Superior temporal gyrus (tissue), 1 donor: Measurements from ENCODE around the gene DEFB125.
"Not testable (repeated sequence)": the region's sequence is repeated elsewhere in the genome, so short reads cannot be mapped to it uniquely, and the experiment has no call there.

Source experiments
- DNase-seq: peaks from one replicate; pipeline ENCODE4 v3.0.0-alpha.2; 2016; ENCODE audit errors: extremely low spot score

Gene DEFB125, protein sequence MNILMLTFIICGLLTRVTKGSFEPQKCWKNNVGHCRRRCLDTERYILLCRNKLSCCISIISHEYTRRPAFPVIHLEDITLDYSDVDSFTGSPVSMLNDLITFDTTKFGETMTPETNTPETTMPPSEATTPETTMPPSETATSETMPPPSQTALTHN

DNA sequence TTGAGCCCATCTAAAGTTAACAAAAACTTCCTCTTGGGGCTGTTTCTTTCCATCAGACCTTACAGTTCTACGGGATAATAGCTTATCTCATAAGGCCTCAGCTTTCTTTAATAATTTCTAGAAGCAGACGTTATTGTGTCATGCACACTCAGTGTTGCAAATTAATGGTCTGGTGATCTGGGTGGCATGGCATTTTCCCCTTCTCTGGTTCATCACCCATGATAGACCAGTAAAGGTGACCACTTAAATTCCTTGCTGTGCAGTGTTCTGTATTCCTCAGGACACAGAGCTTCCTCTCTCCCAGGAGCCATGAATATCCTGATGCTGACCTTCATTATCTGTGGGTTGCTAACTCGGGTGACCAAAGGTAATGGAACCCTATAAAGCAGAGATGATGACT lies at the start of gene DEFB125:
DEFB125 (plus strand) TSS at position 272 of the 400 bp plus-strand sequence; CDS start at position 310, 38 bp downstream.
- DNase-seq, result no peak

DNA sequence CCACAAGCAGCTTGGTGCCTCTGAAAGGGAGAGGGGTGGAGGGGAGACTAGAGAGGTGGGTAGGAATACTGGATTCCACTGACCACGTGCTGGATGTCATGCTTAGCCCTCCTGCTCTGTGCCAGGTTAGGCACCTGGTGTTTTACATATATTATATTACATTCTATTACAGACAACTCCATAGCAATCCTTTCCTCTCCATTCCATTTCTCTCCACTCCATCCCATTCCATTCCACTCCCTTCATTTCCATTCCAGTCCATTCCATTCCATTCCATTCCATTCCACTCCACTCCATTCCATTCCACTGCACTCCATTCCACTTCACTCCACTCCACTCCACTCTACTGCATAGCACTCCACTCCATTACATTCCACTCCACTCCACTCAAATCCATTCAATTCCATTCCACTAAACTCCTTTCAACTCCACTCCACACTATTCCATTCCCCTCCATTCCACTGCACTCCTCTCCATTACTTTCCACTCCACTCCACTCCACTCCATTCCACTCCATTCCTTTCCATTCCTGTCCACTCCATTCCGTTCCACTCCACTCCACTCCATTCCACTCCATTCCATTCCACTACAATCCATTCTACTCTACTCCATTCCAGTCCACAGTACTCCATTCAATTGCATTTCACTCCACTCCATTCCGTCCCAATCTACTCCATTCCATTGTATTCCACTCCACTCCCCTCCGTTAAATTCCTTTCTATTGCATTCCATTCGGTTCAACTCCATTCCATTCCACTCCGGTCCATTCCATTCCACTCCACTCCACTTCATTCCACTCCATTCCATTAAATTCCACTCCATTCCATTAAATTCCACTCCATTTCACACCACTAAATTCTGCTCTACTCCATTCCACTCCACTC lies 27.2 kb upstream of the DEFB125 start:
- no peak for DNase-seq

DNA sequence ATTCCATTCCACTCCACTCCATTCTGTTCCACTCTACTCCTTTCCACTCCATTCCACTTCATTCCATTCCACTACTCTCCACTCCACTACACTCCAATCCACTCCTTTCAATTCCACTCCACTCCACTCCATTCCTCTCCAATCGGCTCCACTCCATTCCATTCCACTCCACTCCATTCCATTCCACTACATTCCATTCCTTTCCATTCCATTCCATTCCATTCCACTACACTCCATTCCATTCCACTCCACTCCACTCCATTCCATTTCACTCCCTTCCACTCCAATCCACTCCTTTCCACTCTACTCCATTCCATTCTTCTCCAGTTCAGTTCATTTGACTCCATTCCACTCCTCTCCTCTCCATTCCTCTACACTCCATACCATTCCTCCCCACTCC lies 26.2 kb upstream of the DEFB125 start:
- no peak for DNase-seq

DNA sequence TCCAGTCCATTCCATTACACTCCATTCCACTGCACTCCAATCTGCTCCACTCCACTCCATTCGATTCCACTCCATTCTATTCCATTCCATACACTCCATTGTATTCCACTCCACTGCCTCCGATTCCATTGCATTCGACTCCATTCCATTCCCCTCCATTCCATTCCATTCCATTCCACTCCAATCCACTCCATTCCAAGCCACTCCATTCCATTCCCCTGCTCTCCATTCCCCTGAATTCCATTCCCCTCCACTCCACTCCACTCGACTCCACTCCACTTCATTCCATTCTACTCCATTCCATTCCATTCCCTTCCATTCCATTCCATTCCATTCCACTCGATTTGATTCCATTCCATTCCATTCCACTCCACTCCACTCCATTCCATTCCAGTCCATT lies 25.7 kb upstream of the DEFB125 start:
- no peak for DNase-seq

DNA sequence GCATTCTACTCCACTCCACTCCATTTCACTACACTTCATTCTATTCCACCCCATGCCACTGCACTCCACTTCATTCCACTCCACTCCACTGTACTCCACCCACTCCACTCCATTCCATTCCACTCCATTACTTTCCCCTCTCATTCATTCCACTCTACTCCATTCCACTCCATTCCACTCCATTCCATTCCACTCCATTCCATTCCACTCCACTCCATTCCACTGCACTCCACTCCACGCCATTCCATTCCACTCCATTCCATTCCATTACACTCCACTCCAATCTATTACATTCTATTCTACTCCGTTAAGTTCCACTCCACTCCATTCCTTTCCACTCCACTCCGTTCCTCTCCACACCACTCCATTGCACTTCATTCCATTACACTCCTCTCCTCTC lies 25.0 kb upstream of the DEFB125 start:
- DNase-seq, result no peak

DNA sequence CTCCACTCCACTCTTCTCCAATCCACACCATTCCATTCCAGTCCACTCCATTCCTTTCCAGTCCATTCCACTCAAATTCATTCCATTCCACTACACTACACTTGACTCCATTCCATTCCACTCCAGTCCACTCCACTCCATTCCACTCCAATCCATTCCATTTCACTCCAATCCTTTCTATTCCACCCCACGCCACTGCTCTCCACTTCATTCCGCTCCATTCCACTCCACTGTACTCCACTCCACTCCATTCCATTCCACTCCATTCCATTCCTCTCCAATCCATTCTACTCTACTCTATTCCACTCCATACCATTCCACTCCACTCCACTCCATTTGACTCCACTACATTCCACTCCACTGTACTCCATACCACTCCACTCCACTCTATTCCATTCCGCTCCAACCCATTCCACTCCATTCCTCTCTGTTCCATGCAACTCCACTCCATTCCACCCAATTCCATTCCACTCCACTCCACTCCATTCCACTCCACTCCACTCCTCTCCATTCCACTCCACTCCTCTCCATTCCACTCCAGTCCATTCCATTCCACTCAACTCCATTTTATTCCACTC lies 23.4 kb upstream of the DEFB125 start:
- DNase-seq, result no peak

DNA sequence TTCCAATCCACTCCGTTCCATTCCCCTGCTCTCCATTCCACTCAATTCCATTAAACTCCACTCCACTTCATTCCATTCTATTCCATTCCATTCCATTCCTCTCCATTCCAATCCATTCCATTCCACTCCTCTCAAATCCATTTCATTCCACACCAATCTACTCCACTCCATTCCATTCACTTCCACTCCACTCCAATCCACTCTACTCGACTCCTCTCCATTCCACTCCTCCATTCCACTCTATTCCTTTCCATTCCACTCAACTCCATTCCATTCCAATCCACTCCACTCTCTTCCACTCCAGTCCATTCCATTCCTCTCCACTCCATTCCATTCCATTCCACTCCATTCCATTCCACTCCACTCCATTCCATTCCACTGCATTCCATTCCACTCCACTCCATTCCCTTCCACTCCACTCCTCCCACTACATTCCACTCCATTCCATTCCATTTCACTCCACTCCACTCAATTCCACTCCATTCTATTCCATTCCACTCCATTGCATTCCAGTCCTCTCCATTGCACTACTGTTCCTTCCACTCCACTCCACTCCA lies 22.6 kb upstream of the DEFB125 start:
- DNase-seq, result no peak

DNA sequence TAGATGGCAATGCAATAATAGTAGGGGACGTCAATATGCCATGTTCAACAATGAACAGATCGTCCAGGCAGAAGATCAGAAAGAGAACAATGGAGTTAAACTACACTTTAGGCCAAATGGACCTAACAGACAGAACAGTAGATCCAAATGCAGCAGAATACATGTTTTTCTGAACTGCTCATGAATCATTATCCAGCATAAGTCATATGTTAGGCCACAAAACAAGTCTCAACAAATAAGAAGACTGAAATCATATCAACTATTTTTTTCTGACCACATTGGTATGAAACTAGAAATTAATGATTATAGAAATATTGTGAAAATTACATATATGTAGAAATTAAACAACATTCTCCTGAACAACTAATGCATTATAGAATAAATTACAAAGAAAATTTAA lies 10.2 kb upstream of the DEFB125 start:
- no peak for DNase-seq

DNA sequence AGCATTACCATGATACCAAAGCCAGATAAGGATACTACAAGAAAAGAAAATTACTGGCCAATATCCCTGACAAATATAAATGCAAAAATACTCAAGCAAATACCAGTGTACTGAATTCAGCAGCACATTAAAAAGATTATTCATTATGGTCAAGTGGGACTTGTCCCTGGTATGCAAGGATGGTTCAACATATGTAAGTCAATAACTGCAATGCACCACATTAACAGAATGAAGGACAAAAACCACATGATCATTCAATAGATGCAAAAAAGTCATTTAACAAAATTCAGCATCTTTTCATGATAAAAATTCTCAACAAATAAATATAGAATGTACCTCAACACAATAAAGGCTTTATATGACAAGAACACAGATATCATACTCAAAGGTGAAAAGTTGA lies 9.1 kb upstream of the DEFB125 start:
- no peak for DNase-seq

DNA sequence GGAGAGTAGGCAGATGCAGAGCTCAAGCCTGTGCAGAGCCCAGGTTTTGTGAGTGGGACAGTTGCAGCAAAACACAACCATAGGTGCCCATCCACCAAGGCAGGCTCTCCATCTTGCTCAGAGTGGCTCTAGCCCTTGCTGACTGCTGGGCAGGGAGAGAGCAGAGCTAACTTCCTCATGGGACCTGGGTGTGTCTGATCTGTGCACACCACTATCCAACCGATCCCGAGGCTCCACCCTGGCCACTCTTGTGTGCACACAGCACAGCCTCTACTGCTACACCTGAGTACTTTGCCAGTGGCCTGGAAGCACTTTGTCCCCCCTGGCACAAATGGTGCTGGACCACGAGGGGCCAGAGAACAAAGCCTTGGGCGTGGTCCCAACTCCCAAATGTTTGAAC lies 7.9 kb upstream of the DEFB125 start:
- no peak for DNase-seq

DNA sequence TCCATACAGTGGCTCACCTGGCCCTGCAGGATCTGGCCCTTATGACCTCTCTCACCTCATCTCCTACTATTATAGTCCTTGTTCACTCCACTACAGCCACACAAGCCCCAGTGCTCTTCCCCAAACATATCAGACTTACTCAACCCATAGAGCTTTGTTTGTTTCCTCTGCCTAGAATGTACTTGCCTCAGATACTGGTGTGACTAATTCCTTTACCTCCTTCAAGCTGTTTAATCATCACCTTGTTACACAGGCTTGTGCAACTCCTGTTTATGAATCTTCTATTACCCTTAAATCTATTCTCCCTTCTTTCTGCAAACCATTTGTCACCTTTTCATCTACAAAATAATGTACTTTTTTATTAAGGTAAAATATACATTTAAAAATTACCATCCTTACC lies 3.2 kb downstream of the DEFB125 start:
- DNase-seq, result no peak

DNA sequence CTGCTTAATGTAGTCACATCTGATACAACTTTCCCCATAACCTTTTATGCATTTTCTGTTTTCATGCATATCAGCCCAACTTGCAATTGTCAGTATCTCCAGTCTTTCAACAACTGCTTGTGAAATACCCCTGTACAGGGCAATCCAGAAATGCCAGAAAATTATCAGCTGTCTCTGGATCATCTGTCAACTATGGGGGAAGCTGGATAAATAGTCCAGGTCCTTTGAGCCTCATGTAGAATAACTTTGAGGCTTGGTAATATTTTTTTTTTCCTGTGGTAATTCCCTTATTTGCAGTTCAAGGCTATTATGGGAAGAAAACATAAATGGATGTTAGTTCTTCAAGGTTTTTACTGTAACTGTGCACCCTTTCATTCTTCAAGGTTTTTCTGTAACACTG lies 6.2 kb downstream of the DEFB125 start:
- DNase-seq, result no peak

DNA sequence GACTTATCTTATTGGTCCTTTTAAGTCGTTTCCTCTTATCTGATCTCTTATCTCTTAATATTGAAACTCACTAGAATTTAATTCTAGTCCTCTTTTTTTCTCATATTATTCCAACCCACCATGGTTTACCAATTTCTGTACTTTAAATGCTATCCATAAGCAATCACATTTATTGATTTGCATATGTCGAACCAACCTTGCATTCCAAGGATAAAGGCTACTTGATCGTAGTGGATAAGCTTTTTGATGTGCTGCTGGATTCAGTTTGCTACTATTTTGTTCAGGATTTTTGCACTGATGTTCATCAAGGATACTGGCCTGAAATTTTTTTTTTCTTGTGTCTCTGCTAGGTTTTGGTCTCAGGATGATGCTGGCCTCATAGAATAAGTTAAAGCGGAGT lies 7.7 kb downstream of the DEFB125 start:
- no peak for DNase-seq

DNA sequence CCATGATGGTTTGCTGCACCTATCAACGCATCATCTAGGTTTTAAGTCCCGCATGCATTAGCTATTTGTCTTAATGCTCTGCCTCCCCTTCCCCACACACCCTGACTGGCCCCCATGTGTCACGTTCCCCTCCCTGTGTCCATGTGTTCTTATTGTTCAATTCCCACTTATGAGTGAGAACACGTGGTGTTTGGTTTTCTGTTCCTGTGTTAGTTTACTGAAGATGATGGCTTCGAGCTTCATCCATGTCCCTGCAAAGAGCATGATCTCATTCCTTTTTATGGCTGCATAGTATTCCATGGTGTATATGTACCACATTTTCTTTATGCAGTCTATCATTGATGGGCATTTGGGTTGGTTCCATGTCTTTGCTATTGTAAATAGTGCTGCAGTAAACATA lies 10.2 kb downstream of the DEFB125 start:
- not testable (repeated sequence) for DNase-seq

DNA sequence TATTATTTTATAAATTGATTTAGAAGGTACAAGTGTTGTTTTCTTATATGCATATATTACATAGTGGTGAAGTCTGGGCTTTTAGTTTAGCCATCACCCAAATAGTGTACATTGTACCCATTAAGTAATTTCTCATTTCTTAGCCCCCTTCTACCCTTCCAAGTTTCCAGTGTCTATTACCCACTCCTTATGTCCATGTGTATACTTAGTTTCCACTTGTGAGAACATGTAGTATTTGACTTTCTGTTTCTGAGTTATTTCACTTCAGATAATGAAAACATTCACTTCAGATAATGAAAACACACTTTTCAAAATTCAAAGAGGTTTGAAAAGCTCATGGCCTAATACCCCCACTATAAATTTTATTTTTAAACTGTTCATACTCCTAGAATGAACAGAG lies 14.5 kb downstream of the DEFB125 start:
- no peak for DNase-seq

DNA sequence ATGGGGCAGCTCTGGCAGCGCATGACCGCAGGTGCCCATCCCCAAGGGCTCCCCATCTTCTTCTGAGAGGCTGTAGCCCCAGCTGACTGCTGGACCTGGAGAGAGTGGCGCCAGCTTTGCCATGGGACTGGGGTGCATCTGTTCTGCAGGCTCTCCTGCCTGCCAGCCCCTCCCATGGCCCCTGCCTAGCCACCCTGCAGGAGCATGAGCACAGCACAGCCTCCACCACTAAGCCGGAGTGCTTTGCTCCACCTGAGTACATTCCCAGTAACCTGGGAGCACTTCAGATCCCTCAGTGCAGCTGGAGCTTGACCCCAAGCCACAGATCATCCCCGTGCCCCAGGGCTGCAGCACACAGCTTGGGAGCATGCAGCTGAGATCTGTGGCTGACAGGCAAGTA lies 16.0 kb downstream of the DEFB125 start:
- DNase-seq, result no peak

DNA sequence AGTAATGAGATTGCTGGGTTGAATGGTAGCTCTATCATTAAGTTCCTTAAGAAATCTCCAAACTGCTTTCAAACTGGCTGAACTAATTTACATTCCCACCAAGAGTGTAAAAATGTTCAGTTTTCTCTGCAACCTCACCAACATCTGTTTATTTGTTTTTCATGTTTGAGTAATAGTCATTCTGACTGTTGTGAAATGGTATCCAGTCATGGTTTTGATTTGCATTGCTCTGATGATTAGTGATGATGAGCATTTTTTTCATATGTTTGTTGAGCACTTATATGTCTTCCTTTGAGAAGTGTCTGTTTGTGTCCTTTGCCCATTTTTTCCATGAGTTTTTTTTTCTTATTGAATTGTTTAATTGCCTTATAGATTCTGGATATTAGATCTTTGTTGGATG lies 24.9 kb downstream of the DEFB125 start:
- DNase-seq, result no peak

DNA sequence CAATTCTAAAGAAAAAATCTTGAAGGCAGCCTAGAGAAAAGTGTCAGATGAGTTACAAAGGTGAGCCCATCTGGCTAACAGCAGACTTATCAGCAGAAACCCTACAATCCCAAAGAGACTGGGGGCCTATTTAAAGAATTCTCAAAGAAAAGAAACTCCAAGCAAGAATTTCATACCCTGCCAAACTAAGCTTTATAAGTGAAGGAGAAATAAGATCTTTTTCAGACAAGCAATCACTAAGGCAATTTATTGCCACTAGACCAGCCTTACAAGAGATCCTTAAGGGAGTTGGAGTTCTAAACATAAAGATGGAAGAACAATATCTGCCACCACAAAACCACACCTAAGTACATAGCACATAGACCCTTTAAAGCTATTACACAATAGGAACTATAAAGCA lies 30.0 kb downstream of the DEFB125 start:
- DNase-seq, result no peak

DNA sequence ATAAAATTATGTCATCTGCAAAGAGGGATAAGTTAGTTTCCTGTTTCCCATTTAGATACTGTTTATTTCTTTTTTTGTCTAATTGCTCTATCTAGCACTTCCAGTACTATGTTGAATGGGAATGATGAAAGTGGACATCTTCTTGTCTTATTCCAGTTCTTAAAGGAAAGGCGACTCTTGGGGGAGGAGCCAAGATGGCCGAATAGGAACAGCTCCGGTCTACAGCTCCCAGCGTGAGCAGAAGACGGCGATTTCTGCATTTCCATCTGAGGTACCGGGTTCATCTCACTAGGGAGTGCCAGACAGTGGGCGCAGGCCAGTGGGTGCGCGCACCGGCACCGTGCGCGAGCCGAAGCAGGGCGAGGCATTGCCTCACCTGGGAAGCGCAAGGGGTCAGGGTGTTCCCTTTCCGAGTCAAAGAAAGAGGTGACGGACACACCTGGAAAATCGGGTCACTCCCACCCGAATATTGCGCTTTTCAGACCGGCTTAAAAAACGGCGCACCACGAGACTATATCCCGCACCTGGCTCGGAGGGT lies 42.4 kb downstream of the DEFB125 start:
- not testable (repeated sequence) for DNase-seq

DNA sequence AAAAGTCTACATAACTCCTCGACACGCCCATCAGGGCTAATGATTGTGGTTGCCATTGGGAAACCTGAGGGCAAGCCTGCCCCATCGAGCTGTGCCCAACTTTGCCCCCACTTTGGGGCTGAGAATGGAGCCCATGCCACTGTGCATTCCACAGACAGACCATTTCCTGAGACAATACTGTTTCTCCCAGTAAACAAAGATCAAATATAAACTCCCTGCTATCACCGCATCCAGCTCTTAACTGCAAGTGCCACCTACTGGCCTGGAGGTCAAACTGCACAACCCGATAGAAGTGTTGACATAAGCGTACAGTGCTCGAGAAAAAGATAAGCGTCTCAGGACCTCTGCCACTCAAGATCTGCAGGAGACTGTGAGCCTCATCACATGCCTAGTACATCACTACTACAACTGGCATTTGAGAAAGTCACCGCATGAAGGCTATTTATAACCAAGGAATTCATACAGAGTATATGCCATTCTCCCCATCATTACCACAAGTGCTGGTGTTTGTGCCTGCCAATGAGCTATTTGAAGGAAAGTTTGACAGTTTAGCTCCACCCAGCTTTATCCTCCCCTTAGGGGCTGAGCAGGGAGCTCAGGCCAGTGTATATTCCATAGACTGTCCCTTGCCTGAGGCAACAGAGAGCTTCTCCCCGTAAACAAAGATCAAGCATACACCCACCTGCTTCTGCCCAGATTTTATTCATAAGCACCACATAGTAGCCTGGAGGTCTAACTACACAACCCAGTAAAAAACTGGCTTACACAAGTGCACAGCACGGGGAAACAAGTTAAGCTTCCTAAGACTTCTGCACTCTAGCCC lies 50.4 kb downstream of the DEFB125 start:
- no peak for DNase-seq

DNA sequence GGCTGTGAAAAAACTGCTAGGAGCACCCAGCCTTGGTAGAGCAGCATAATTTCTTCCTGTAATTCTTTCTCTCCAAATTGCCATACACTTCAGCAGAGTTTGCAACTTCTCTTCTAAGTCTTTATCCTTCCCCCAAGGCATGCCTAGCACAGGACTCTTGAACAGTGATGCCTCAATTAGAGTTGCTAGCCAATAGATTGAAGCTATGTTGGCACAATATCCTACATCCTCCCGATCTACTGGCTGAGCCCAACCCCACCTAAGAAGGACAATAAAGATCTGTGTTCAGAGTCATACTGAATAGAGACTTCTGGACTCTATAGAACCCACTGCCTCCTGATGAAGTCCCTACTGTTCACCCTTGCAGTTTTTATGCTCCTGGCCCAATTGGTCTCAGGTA lies 54.8 kb downstream of the DEFB125 start, which contains the start of gene DEFB126:
DEFB126 (plus strand) TSS at position 301 of the 400 bp plus-strand sequence; CDS start at position 340, 39 bp downstream.
- no peak for DNase-seq

DNA sequence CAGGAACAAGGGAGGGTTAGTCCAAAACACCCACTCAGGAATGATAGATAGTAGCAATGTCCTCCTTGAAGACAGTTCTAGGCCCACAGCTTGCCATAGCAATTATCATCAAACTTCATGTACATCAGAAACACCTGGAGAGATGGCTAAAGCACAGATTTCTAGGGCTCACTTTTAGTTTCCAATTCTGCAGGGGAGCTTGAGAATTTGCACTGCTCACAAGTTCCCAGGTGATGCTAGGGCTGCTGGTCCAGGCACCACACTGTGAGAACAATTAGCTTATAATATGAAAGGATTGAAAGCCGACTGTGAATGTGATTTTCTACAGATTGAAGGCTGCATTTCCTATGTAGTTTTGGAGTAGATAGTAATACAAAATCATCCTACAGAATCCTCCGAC lies 58.4 kb downstream of the DEFB125 start:
- DNase-seq, result no peak
